Caco-2 (cell line): ENCODE data around the gene HIRIP3. TPM values are rescaled to one million over a fixed set of nuclear protein-coding genes. Genes with fewer than 3 reads are reported as not detected.

Experiments used
- BruUV-seq: library from RNA; stranded (reverse); fragments of 400-500 nt; replicated peaks from 2 replicates; lab custom pipeline; 2021; lab: Mats Ljungman, UMichigan
- CTCF ChIA-PET: fragments of 300-600 bp; sonication (Branson Sonifier 250); formaldehyde crosslinking; loops from one replicate; lab custom pipeline; 2022; ENCODE audit warnings: antibody characterized with exemption; lab: Charles Lee
- POLR2A ChIA-PET: fragments of 300-600 bp; sonication (Branson Sonifier 250); formaldehyde crosslinking; loops from one replicate; lab custom pipeline; 2022; ENCODE audit warnings: antibody characterized with exemption; lab: Charles Lee
- DNase-seq, 2 experiments: peaks; one replicate each; pipeline versions ENCODE4 v3.0.0 to v3.0.0-alpha.2; 2020 to 2022
- H3K27me3 ChIP-seq: replicated peaks from 2 replicates; pipeline ENCODE4 v1.6.0; 2011; ENCODE audit warnings: low read length; ENCODE audit not compliant: control insufficient read depth, insufficient read depth
- H3K36me3 ChIP-seq: 2 replicates; pipeline ENCODE4 v1.5.1; 2011; ENCODE audit warnings: low read length; ENCODE audit not compliant: control insufficient read depth, insufficient read depth
- H3K4me1 ChIP-seq: fragments of 250-450 bp; sonication (Bioruptor Pico); 2 replicates; pipeline ENCODE4 v1.5.1; 2020; ENCODE audit warnings: mild to moderate bottlenecking
- H3K4me3 ChIP-seq: 2 replicates; pipeline ENCODE4 v1.5.1; 2011; ENCODE audit warnings: low read depth, mild to moderate bottlenecking, control low read depth, low read length
- H3K9me3 ChIP-seq: fragments of 250-450 bp; sonication (Bioruptor Pico); 2 replicates; pipeline ENCODE4 v1.5.1; 2020; ENCODE audit warnings: mild to moderate bottlenecking, moderate library complexity
- H3K27ac Mint-ChIP-seq: one replicate; pipeline ENCODE4 v1.8.0; 2022; ENCODE audit warnings: mixed read lengths; ENCODE audit not compliant: unreplicated experiment
- H3K27me3 Mint-ChIP-seq: one replicate; pipeline ENCODE4 v1.8.0; 2022; ENCODE audit warnings: mixed read lengths; ENCODE audit not compliant: insufficient read depth, unreplicated experiment
- H3K36me3 Mint-ChIP-seq: one replicate; pipeline ENCODE4 v1.8.0; 2022; ENCODE audit warnings: mild to moderate bottlenecking, mixed read lengths; ENCODE audit not compliant: insufficient read depth, unreplicated experiment
- H3K4me1 Mint-ChIP-seq: one replicate; pipeline ENCODE4 v1.8.0; 2022; ENCODE audit warnings: low read depth, mixed read lengths; ENCODE audit not compliant: unreplicated experiment
- H3K4me3 Mint-ChIP-seq: one replicate; pipeline ENCODE4 v1.8.0; 2022; ENCODE audit warnings: mild to moderate bottlenecking, moderate library complexity, mixed read lengths; ENCODE audit not compliant: unreplicated experiment
- H3K9me3 Mint-ChIP-seq: one replicate; pipeline ENCODE4 v1.8.0; 2022; ENCODE audit warnings: mixed read lengths; ENCODE audit not compliant: unreplicated experiment
- CTCF ChIP-seq, 2 experiments: fragments of 200-600 bp in 1 of 2; IDR thresholded peaks; 1 replicate in 1 of 2; 2 replicates in 1 of 2; pipeline versions ENCODE4 v1.5.1 to v1.8.0; 2011 to 2022; ENCODE audit warnings: antibody characterized with exemption in 1 of 2, control low read depth in 1 of 2, inconsistent platforms in 1 of 2, low read depth in 1 of 2, low read length in 1 of 2, mild to moderate bottlenecking in 1 of 2, moderate library complexity in 1 of 2; ENCODE audit not compliant: insufficient read depth in 1 of 2, severe bottlenecking in 1 of 2, unreplicated experiment in 1 of 2
- intact Hi-C: fragments of 100-400 bp; cut with micrococcal nuclease; formaldehyde crosslinking; loops from one replicate; pipeline ENCODE4 v1.10.0; 2022; ENCODE audit not compliant: unreplicated experiment
- total RNA-seq: library from RNA; stranded (reverse); gene quantifications from 2 replicates; pipeline ENCODE4 v1.2.3, GENCODE V29; 2022

The HIRIP3 gene
- total RNA-seq, 1 experiment from 2014 or later: 23.3 TPM

- Mint-ChIP-seq H3K27me3 (no peaks in the 10 kb centered on the region), H3K9me3 (no peaks in the 10 kb centered on the region), H3K4me3 (no peak overlapping the region), H3K4me1 (peaks cover 9% of the 10 kb centered on the region), H3K36me3 (peaks cover 75% of the 10 kb centered on the region), H3K27ac (no peak overlapping the region)
- BruUV-seq: no TSS peak
- CTCF ChIA-PET: no interaction called here
- intact Hi-C loops: no loop called here
- Histone ChIP-seq H3K9me3 (no peaks in the 10 kb centered on the region), H3K4me1 (no peaks in the 10 kb centered on the region), H3K36me3 (peaks cover 3% of the 10 kb centered on the region), H3K4me3 (no peak overlapping the region), H3K27me3 (no peaks in the 10 kb centered on the region)
- no peak for DNase-seq
- POLR2A ChIA-PET: no interaction called here
- no peak for TF ChIP-seq CTCF (IDR thresholded peaks at IDR 0.05; ENCODE audit: insufficient read depth in 1 of 2, low read depth in 1 of 2, low read length in 1 of 2, severe bottlenecking in 1 of 2, unreplicated experiment in 1 of 2)
Observed at GRCh38 chr16:29984764-29985147, 10.7 kb downstream of the HIRIP3 start.

- Histone ChIP-seq H3K4me1 (no peaks in the 10 kb centered on the region), H3K27me3 (no peaks in the 10 kb centered on the region), H3K9me3 (no peaks in the 10 kb centered on the region), H3K4me3 (no peak overlapping the region), H3K36me3 (peaks cover 4% of the 10 kb centered on the region)
- ChIA-PET CTCF (no interaction called here), POLR2A (no interaction called here)
- Mint-ChIP-seq H3K4me3 (no peak overlapping the region), H3K9me3 (no peaks in the 10 kb centered on the region), H3K36me3 (peaks cover 75% of the 10 kb centered on the region), H3K27ac (no peak overlapping the region), H3K4me1 (peaks cover 4% of the 10 kb centered on the region), H3K27me3 (no peaks in the 10 kb centered on the region)
- BruUV-seq: no TSS peak
- intact Hi-C loops: no loop called here
- no peak for DNase-seq
- no peak for TF ChIP-seq CTCF (IDR thresholded peaks at IDR 0.05; ENCODE audit: insufficient read depth in 1 of 2, low read depth in 1 of 2, low read length in 1 of 2, severe bottlenecking in 1 of 2, unreplicated experiment in 1 of 2)
Observed at GRCh38 chr16:29984137-29984763, 11.2 kb downstream of the HIRIP3 start.

GRCh38 chr16:29983420-29984136 lies 11.8 kb downstream of the HIRIP3 start:
- H3K4me3 Mint-ChIP-seq: no peak overlapping the region
- H3K4me1 Mint-ChIP-seq: no peaks in the 10 kb centered on the region
- Histone ChIP-seq H3K4me1 (no peaks in the 10 kb centered on the region), H3K4me3 (no peak overlapping the region), H3K9me3 (no peaks in the 10 kb centered on the region), H3K36me3 (peaks cover 7% of the 10 kb centered on the region), H3K27me3 (no peaks in the 10 kb centered on the region)
- ChIA-PET CTCF (no interaction called here), POLR2A (no interaction called here)
- intact Hi-C loops: no loop called here
- H3K9me3 Mint-ChIP-seq: no peaks in the 10 kb centered on the region
- H3K27ac Mint-ChIP-seq: no peak overlapping the region
- no peak for TF ChIP-seq CTCF (IDR thresholded peaks at IDR 0.05; ENCODE audit: insufficient read depth in 1 of 2, low read depth in 1 of 2, low read length in 1 of 2, severe bottlenecking in 1 of 2, unreplicated experiment in 1 of 2)
- BruUV-seq: no TSS peak
- no peak for DNase-seq
- no peaks in the 10 kb centered on the region for H3K27me3 Mint-ChIP-seq
- peaks cover 75% of the 10 kb centered on the region for H3K36me3 Mint-ChIP-seq
